Suprapubic skin (tissue), 3 donors: Measurements from ENCODE around the gene MTF1.

ENCODE experiments used
- POLR2AphosphoS5 ChIP-seq, 3 donors: sonication (generic); formaldehyde crosslinking; IDR thresholded peaks; one replicate each; pipeline ENCODE4 v1.6.1; 2017; ENCODE audit warnings: antibody characterized with exemption in 3 of 3
- TF ChIP-seq, protein P1 (sequence below), 2 donors: fragments of 200-600 bp in 1 of 2; fragments of 450-650 bp in 1 of 2; sonication (generic) in 1 of 2; IDR thresholded peaks; one replicate each; pipeline ENCODE4 v1.5.1; 2016 to 2019; ENCODE audit warnings: antibody characterized with exemption in 2 of 2, mild to moderate bottlenecking in 1 of 2, moderate library complexity in 1 of 2

DNA sequence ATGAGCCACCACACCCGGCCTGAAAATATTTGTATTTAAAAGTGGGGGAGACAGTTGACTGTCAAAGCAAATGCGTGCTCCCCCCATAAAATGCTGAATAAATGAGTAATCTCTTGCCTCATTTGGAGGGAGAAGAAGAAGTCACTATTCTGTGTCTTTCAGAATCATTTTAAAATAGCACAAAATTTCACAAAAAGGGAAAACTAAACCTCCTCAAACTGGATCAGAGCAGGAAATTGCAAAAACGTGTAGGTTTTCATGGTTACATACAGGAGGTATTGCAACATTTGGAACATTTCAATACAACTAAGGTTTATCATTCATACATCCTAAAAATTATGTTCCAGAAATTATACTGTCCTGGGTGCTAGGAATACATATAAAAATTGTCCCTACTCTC is 13.6 kb downstream of the MTF1 start:
- TF ChIP-seq POLR2AphosphoS5 (IDR thresholded peaks at IDR 0.05): no peak
- TF ChIP-seq, protein P1, sequence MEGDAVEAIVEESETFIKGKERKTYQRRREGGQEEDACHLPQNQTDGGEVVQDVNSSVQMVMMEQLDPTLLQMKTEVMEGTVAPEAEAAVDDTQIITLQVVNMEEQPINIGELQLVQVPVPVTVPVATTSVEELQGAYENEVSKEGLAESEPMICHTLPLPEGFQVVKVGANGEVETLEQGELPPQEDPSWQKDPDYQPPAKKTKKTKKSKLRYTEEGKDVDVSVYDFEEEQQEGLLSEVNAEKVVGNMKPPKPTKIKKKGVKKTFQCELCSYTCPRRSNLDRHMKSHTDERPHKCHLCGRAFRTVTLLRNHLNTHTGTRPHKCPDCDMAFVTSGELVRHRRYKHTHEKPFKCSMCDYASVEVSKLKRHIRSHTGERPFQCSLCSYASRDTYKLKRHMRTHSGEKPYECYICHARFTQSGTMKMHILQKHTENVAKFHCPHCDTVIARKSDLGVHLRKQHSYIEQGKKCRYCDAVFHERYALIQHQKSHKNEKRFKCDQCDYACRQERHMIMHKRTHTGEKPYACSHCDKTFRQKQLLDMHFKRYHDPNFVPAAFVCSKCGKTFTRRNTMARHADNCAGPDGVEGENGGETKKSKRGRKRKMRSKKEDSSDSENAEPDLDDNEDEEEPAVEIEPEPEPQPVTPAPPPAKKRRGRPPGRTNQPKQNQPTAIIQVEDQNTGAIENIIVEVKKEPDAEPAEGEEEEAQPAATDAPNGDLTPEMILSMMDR (IDR thresholded peaks at IDR 0.05): no peak
